Mesenchymal stem cell (in vitro differentiated cells and primary cell): Measurements from ENCODE around the gene GAP43.

ENCODE experiments used
- DNase-seq: peaks from one replicate; pipeline ENCODE4 v3.0.0-alpha.2; 2013
- H2AFZ ChIP-seq: one replicate; pipeline ENCODE4 v1.6.1; 2013; ENCODE audit warnings: low read depth, mild to moderate bottlenecking, control low read depth, inconsistent platforms, low read length, moderate library complexity
- H2AK5ac ChIP-seq: 2 replicates; pipeline ENCODE4 v1.6.1; 2013; ENCODE audit warnings: low read length, moderate library complexity, mild to moderate bottlenecking, inconsistent platforms; ENCODE audit not compliant: severe bottlenecking
- H2BK120ac ChIP-seq: one replicate; pipeline ENCODE4 v1.6.1; 2013; ENCODE audit warnings: low read depth, mild to moderate bottlenecking, inconsistent platforms, low read length, moderate library complexity
- H2BK12ac ChIP-seq, 2 experiments: one replicate each; pipeline ENCODE4 v1.6.1; 2013; ENCODE audit warnings: inconsistent platforms in 2 of 2, low read length in 2 of 2, mild to moderate bottlenecking in 2 of 2, moderate library complexity in 2 of 2, control low read depth in 1 of 2
- H2BK15ac ChIP-seq: one replicate; pipeline ENCODE4 v1.6.1; 2013; ENCODE audit warnings: mild to moderate bottlenecking, low read depth, inconsistent platforms; ENCODE audit not compliant: poor library complexity, severe bottlenecking
- H2BK5ac ChIP-seq: 2 replicates; pipeline ENCODE4 v1.6.1; 2013; ENCODE audit warnings: low read depth, mild to moderate bottlenecking, low read length, control low read depth, inconsistent platforms; ENCODE audit not compliant: poor library complexity, severe bottlenecking
- H3K14ac ChIP-seq, 2 experiments: one replicate each; pipeline ENCODE4 v1.6.1; 2013; ENCODE audit warnings: inconsistent platforms in 2 of 2, low read length in 2 of 2, control low read depth in 1 of 2, mild to moderate bottlenecking in 1 of 2, moderate library complexity in 1 of 2
- H3K18ac ChIP-seq, 2 experiments: one replicate each; pipeline ENCODE4 v1.6.1; 2013; ENCODE audit warnings: inconsistent platforms in 2 of 2, low read length in 2 of 2, control low read depth in 1 of 2, low read depth in 1 of 2, mild to moderate bottlenecking in 1 of 2
- H3K23ac ChIP-seq, 2 experiments: one replicate each; pipeline ENCODE4 v1.6.1; 2013; ENCODE audit warnings: inconsistent platforms in 2 of 2, low read length in 2 of 2, mild to moderate bottlenecking in 2 of 2, moderate library complexity in 2 of 2, control low read depth in 1 of 2
- H3K27ac ChIP-seq: 2 replicates; pipeline ENCODE4 v1.5.1; 2013; ENCODE audit warnings: mild to moderate bottlenecking, moderate library complexity, low read length, control low read depth, inconsistent platforms; ENCODE audit not compliant: poor library complexity, severe bottlenecking
- H3K27me3 ChIP-seq, 2 experiments: 2 replicates each; pipeline versions ENCODE4 v1.6.1 to v1.7.0; 2013; ENCODE audit warnings: low read length in 2 of 2, mild to moderate bottlenecking in 2 of 2, moderate library complexity in 2 of 2, control low read depth in 1 of 2, inconsistent platforms in 1 of 2; ENCODE audit not compliant: control insufficient read depth in 1 of 2, insufficient read depth in 1 of 2
- H3K36me3 ChIP-seq, 2 experiments: 2 replicates each; pipeline versions ENCODE4 v1.6.1 to v1.7.0; 2013; ENCODE audit warnings: low read length in 2 of 2, control low read depth in 1 of 2, inconsistent platforms in 1 of 2, low read depth in 1 of 2, mild to moderate bottlenecking in 1 of 2; ENCODE audit not compliant: insufficient read depth in 2 of 2, control insufficient read depth in 1 of 2
- H3K4ac ChIP-seq, 2 experiments: one replicate each; pipeline ENCODE4 v1.6.1; 2013; ENCODE audit warnings: inconsistent platforms in 2 of 2, low read length in 2 of 2, mild to moderate bottlenecking in 2 of 2, moderate library complexity in 2 of 2, control low read depth in 1 of 2, low read depth in 1 of 2
- H3K4me1 ChIP-seq: 2 replicates; pipeline ENCODE4 v1.6.1; 2013; ENCODE audit warnings: low read depth, low read length, control low read depth; ENCODE audit not compliant: control insufficient read depth, insufficient read depth
- H3K4me2 ChIP-seq: 2 replicates; pipeline ENCODE4 v1.6.1; 2013; ENCODE audit warnings: low read length, mild to moderate bottlenecking, inconsistent platforms; ENCODE audit not compliant: poor library complexity, severe bottlenecking
- H3K4me3 ChIP-seq, 2 experiments: 2 replicates each; pipeline versions ENCODE4 v1.5.1 to v1.7.0; 2013; ENCODE audit warnings: low read length in 2 of 2, mild to moderate bottlenecking in 2 of 2, control low read depth in 1 of 2, low read depth in 1 of 2; ENCODE audit not compliant: insufficient read depth in 1 of 2
- H3K79me1 ChIP-seq: replicated peaks from 2 replicates; pipeline ENCODE4 v1.6.1; 2013; ENCODE audit warnings: mild to moderate bottlenecking, control low read depth, low read length, inconsistent platforms; ENCODE audit not compliant: poor library complexity, severe bottlenecking
- H3K9ac ChIP-seq: 2 replicates; pipeline ENCODE4 v1.7.0; 2013; ENCODE audit warnings: mild to moderate bottlenecking, low read length, moderate library complexity
- H3K9me3 ChIP-seq: 2 replicates; pipeline ENCODE4 v1.7.0; 2013; ENCODE audit warnings: mild to moderate bottlenecking, low read length; ENCODE audit not compliant: control insufficient read depth
- H4K8ac ChIP-seq: one replicate; pipeline ENCODE4 v1.6.1; 2013; ENCODE audit warnings: inconsistent platforms, mild to moderate bottlenecking, low read length, moderate library complexity
- H4K91ac ChIP-seq: one replicate; pipeline ENCODE4 v1.6.1; 2013; ENCODE audit warnings: mild to moderate bottlenecking, low read length, inconsistent platforms
- WGBS: methylation state at CpG from one replicate; pipeline ENCODE4 v1.1.7; 2013; ENCODE audit warnings: mixed read lengths; 5-methylcytosine and 5-hydroxymethylcytosine counted together

The GAP43 gene

DNA sequence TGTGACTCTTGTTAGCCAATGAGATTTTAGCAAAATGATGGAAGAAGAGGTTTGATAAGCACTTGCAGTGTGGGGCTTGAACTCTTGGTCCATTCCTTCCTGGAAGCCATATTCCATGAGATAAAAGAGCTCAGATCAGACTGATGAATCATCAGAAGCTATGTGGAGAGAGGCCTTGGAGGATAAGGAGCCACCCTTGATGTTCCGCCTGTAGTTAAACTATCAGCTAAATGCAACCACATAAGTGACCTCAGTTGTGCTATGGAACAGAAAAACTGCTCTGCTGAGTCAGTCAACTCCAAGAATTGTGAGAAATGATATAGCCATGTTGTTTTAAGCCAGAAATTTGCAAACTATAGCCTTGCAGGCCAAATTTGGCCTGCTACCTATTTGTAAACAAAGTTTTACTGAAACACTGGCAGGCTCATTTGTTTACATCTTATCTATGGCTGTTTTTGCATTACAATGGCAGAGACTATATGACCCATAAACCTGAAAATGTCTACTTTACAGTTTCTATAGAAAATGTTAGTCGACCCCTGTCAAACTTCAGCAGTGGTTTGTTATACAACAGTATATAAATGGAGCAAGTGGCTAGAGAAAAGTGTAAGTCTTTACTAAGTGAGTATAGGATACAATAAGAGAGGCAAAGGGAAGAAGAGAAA lies 27.6 kb upstream of the GAP43 start:
- WGBS: 58% methylated on average over 2 of the region's 2 CpGs
- H2BK12ac ChIP-seq: no peak overlapping the region
- H3K9me3 ChIP-seq: peaks cover 15% of the 10 kb centered on the region
- no peak overlapping the region for H3K4me3 ChIP-seq
- H3K4ac ChIP-seq: no peak overlapping the region
- H3K4me1 ChIP-seq: no peaks in the 10 kb centered on the region
- H3K4me2 ChIP-seq: no peak overlapping the region
- no peak overlapping the region for H2BK15ac ChIP-seq
- peak overlapping the region in 1 of 2 experiments; percentile 49 for H3K18ac ChIP-seq
- no peak overlapping the region for H4K91ac ChIP-seq
- no peak overlapping the region for H2BK120ac ChIP-seq
- DNase-seq: peak; percentile 49
- no peak overlapping the region for H3K14ac ChIP-seq
- H2AK5ac ChIP-seq: no peak overlapping the region
- H3K36me3 ChIP-seq: no peaks in the 10 kb centered on the region
- H4K8ac ChIP-seq: no peak overlapping the region
- H3K23ac ChIP-seq: no peak overlapping the region
- no peak overlapping the region for H2BK5ac ChIP-seq
- no peak overlapping the region for H3K9ac ChIP-seq
- H3K27me3 ChIP-seq: no peaks in the 10 kb centered on the region
- H3K27ac ChIP-seq: no peak overlapping the region
- H3K79me1 ChIP-seq: no peaks in the 10 kb centered on the region
- no peak overlapping the region for H2AFZ ChIP-seq

DNA sequence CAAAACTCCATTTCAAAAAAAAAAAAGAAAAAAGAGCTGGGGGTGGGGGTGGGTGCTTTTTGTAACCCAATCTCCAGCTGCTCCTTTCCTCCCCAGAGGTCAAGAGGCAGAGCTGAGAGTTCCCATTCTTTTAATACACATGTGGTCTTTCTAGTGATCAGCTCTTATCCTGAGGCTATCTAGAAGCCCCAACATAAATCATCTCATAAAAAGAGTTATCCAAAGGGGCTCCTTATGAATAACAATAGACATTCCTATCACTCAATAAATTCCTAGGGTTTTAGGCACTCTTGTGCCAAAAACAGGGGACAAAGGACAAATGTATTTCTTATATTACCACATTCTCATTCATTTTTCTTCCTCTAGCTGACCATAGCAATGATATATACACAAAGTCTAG lies 25.1 kb upstream of the GAP43 start:
- no peak overlapping the region for H4K91ac ChIP-seq
- no peak overlapping the region for H2BK12ac ChIP-seq
- H3K27ac ChIP-seq: no peak overlapping the region
- no peak for DNase-seq
- H3K4me3 ChIP-seq: no peak overlapping the region
- no peak overlapping the region for H3K4me2 ChIP-seq
- no peaks in the 10 kb centered on the region for H3K79me1 ChIP-seq
- H3K36me3 ChIP-seq: no peaks in the 10 kb centered on the region
- no peak overlapping the region for H2AK5ac ChIP-seq
- no peak overlapping the region for H2BK15ac ChIP-seq
- H2AFZ ChIP-seq: no peak overlapping the region
- H3K9ac ChIP-seq: no peak overlapping the region
- no peak overlapping the region for H2BK120ac ChIP-seq
- H3K4ac ChIP-seq: no peak overlapping the region
- H3K23ac ChIP-seq: no peak overlapping the region
- H3K18ac ChIP-seq: no peak overlapping the region
- H3K14ac ChIP-seq: no peak overlapping the region
- no peak overlapping the region for H4K8ac ChIP-seq
- peaks cover 15% of the 10 kb centered on the region for H3K9me3 ChIP-seq
- H2BK5ac ChIP-seq: no peak overlapping the region
- H3K4me1 ChIP-seq: no peaks in the 10 kb centered on the region
- no peaks in the 10 kb centered on the region for H3K27me3 ChIP-seq

DNA sequence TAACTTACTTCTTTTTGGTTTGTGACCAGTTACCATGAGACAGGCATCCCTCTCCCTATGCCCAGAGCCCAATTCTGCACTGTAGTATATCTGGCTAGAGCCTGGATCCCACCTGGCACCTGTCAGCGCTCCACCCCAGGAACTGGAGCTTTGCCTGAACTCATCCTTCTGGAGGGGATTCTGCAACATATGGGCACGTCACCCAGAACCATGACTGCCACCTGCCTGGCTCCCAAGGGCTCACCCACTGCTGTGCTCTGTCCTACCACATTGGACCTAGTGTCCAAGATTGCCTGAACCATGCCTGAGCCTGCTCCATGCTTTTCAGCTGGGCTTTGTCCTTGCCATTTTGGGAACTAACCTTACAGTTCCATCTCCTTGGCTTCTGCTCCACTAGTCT lies 21.1 kb upstream of the GAP43 start:
- H3K4ac ChIP-seq: no peak overlapping the region
- 86% methylated on average over 2 of the region's 2 CpGs for WGBS
- no peaks in the 10 kb centered on the region for H3K36me3 ChIP-seq

DNA sequence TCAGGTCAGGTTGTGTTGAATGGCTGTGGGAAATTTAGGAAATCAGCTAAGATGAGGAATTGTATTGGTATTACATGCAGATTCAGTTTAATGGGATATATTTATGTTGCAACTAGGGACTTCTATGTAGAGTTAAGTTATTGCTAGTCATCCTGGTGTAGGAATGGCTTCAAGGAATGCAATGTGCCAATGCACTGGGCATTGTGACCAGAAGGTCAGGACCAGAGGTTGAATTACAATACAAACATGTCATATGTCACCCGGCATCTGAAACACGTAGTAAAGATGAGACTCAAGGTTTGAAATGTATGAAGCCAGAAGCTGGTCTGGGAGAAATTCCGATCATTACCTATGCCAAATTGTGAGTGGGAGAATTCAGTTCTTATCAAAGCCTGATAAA lies 11.7 kb upstream of the GAP43 start:
- Histone ChIP-seq H4K8ac (no peak overlapping the region), H4K91ac (no peak overlapping the region), H2BK120ac (no peak overlapping the region), H3K4ac (no peak overlapping the region), H3K23ac (no peak overlapping the region), H3K4me2 (no peak overlapping the region), H3K79me1 (no peaks in the 10 kb centered on the region), H2AFZ (no peak overlapping the region), H3K27me3 (no peaks in the 10 kb centered on the region), H3K27ac (no peak overlapping the region), H2BK15ac (no peak overlapping the region), H2BK12ac (no peak overlapping the region), H3K18ac (no peak overlapping the region), H3K9me3 (no peaks in the 10 kb centered on the region), H2AK5ac (no peak overlapping the region), H3K36me3 (no peaks in the 10 kb centered on the region), H3K9ac (no peak overlapping the region), H2BK5ac (no peak overlapping the region), H3K4me1 (no peaks in the 10 kb centered on the region), H3K4me3 (no peak overlapping the region), H3K14ac (no peak overlapping the region)
- no peak for DNase-seq
- WGBS: 94% methylated on average over 3 of the region's 3 CpGs

More for the DNA sequence above, 21.1 kb upstream of the GAP43 start:
- Histone ChIP-seq H3K27me3 (peaks cover 0 to 10% of the 10 kb centered on the region in 2 experiments), H3K4me3 (no peak overlapping the region), H3K14ac (no peak overlapping the region), H3K27ac (no peak overlapping the region), H4K91ac (no peak overlapping the region), H4K8ac (no peak overlapping the region), H2AFZ (no peak overlapping the region), H3K9me3 (no peaks in the 10 kb centered on the region), H3K9ac (no peak overlapping the region), H3K79me1 (no peaks in the 10 kb centered on the region), H3K23ac (no peak overlapping the region), H3K4me2 (no peak overlapping the region), H2BK12ac (no peak overlapping the region), H2BK120ac (no peak overlapping the region), H2BK5ac (no peak overlapping the region), H2BK15ac (no peak overlapping the region), H2AK5ac (no peak overlapping the region), H3K4me1 (no peaks in the 10 kb centered on the region), H3K18ac (no peak overlapping the region)
- no peak for DNase-seq
